Smooth muscle cell (in vitro differentiated cells): ENCODE data around the gene NKD1. TPM values are rescaled to one million over a fixed set of nuclear protein-coding genes. Genes with fewer than 3 reads are reported as not detected.

ENCODE experiments used
- DNase-seq: peaks from one replicate; lab custom pipeline; 2025; ENCODE audit not compliant: unreplicated experiment; lab: John Stamatoyannopoulos, UW
- H2AFZ ChIP-seq: fragments of 200-600 bp; sonication (generic); 2 replicates; pipeline ENCODE4 v1.6.0; 2016; ENCODE audit warnings: antibody characterized with exemption, low read depth, mild to moderate bottlenecking
- H3F3A ChIP-seq: fragments of 200-600 bp; sonication (generic); 2 replicates; pipeline ENCODE4 v1.6.0; 2017; ENCODE audit warnings: antibody characterized with exemption, low read depth
- H3K27ac ChIP-seq: fragments of 200-600 bp; sonication (generic); 2 replicates; pipeline ENCODE4 v1.5.1; 2016; ENCODE audit warnings: low read depth, mild to moderate bottlenecking
- H3K27me3 ChIP-seq: fragments of 200-600 bp; sonication (generic); 2 replicates; pipeline ENCODE4 v1.6.1; 2016; ENCODE audit warnings: low read depth, mild to moderate bottlenecking
- H3K36me3 ChIP-seq: fragments of 200-600 bp; sonication (generic); 2 replicates; pipeline ENCODE4 v1.5.1; 2016; ENCODE audit warnings: low read depth
- H3K4me1 ChIP-seq: fragments of 200-600 bp; sonication (generic); 2 replicates; pipeline ENCODE4 v1.5.1; 2016; ENCODE audit warnings: low read depth
- H3K4me2 ChIP-seq: fragments of 200-600 bp; sonication (generic); 2 replicates; pipeline ENCODE4 v1.6.0; 2016; ENCODE audit warnings: mild to moderate bottlenecking
- H3K4me3 ChIP-seq: fragments of 200-600 bp; sonication (generic); 2 replicates; pipeline ENCODE4 v1.5.1; 2016; ENCODE audit warnings: mild to moderate bottlenecking
- H3K79me2 ChIP-seq: fragments of 200-600 bp; sonication (generic); 2 replicates; pipeline ENCODE4 v1.6.0; 2016; ENCODE audit warnings: low read depth, mild to moderate bottlenecking
- H3K9ac ChIP-seq: fragments of 200-600 bp; sonication (generic); 2 replicates; pipeline ENCODE4 v1.6.0; 2016; ENCODE audit warnings: low read depth
- H3K9me3 ChIP-seq: fragments of 200-600 bp; sonication (generic); replicated peaks from 2 replicates; pipeline ENCODE4 v1.5.1; 2016; ENCODE audit warnings: low read depth
- H4K20me1 ChIP-seq: fragments of 200-600 bp; sonication (generic); 2 replicates; pipeline ENCODE4 v1.6.0; 2016; ENCODE audit warnings: low read depth
- WGBS: methylation state at CpG from one replicate; pipeline ENCODE4 v1.1.7; 2016; ENCODE audit warnings: low lambda C conversion rate; 5-methylcytosine and 5-hydroxymethylcytosine counted together
- polyA plus RNA-seq: library from polyadenylated mRNA; unstranded; fragments of >200 nt; fragmentation: Nextera tagmentation; extraction: Ambion mirVana; gene quantifications from 2 replicates; pipeline ENCODE4 v1.2.1, GENCODE V29; 2016
- total RNA-seq: library from RNA; depleted of rRNA; stranded (reverse); fragments of >200 nt; gene quantifications from 2 replicates; pipeline ENCODE4 v1.2.3, GENCODE V29; 2014
- TF ChIP-seq, protein P1 (sequence below): fragments of 200-600 bp; sonication (generic); IDR thresholded peaks from 2 replicates; pipeline ENCODE4 v1.5.1; 2017; ENCODE audit warnings: borderline replicate concordance, mild to moderate bottlenecking, antibody characterized with exemption; ENCODE audit not compliant: insufficient read depth, poor library complexity, severe bottlenecking

The NKD1 gene
- total and polyA plus RNA-seq, 2 experiments from 2014 or later, result 4.5 to 18.8 TPM

DNA sequence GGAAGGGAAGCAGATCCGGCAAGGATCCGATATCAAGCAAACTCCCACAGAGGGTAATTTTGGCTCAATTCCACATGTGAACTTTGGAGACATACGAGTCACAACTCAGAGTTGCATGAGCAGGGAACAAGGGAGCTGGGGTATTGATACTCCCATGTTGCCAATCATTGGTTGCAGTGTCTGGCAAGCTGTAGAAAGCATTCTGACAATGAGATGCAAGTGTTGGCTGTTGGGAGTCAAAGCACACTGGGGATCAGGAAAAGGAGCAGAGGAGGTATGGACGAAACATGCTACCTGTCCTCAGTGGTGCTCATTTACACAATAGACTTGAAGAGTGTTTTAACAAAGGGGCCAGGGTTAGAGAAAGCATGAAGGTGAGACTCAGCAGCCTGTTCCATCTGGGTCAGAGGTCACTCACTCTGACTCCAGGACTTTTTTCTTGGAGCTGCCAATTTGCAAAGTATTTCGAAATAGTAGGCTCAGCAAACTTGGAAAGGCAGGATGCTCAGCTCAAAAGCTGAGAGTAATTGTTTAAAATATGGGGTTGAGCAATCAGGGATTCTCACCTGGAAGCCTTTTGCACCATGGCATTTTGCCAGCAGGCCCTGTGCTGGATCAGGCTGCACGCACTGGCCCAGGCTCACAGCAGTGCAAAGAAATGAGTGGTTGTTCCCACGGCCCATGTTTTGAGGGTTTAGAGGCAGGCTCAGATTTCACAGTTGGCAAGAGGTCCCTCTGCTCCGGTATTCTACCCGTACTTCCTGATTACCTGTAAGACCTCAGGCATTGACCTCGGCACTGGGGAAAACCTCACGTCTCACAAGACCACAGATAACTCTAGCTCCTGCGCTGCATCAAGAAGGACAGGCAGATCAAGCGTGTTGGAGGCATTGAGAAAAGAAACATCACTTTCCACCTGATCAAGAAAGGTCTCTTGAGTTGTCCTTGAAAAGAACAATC, 17.6 kb upstream of the NKD1 start:
- DNase-seq, result no peak
- 76% methylated on average over 13 of the region's 13 CpGs for WGBS
- Histone ChIP-seq H3K9ac (no peak overlapping the region), H3K27me3 (no peaks in the 10 kb centered on the region), H2AFZ (no peak overlapping the region), H3K79me2 (no peaks in the 10 kb centered on the region), H3K9me3 (no peaks in the 10 kb centered on the region), H3K4me2 (no peak overlapping the region), H4K20me1 (no peaks in the 10 kb centered on the region), H3F3A (no peaks in the 10 kb centered on the region), H3K36me3 (no peaks in the 10 kb centered on the region), H3K4me1 (no peaks in the 10 kb centered on the region), H3K4me3 (no peak overlapping the region), H3K27ac (no peak overlapping the region)
- TF ChIP-seq, protein P1, sequence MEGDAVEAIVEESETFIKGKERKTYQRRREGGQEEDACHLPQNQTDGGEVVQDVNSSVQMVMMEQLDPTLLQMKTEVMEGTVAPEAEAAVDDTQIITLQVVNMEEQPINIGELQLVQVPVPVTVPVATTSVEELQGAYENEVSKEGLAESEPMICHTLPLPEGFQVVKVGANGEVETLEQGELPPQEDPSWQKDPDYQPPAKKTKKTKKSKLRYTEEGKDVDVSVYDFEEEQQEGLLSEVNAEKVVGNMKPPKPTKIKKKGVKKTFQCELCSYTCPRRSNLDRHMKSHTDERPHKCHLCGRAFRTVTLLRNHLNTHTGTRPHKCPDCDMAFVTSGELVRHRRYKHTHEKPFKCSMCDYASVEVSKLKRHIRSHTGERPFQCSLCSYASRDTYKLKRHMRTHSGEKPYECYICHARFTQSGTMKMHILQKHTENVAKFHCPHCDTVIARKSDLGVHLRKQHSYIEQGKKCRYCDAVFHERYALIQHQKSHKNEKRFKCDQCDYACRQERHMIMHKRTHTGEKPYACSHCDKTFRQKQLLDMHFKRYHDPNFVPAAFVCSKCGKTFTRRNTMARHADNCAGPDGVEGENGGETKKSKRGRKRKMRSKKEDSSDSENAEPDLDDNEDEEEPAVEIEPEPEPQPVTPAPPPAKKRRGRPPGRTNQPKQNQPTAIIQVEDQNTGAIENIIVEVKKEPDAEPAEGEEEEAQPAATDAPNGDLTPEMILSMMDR, result no peak

DNA sequence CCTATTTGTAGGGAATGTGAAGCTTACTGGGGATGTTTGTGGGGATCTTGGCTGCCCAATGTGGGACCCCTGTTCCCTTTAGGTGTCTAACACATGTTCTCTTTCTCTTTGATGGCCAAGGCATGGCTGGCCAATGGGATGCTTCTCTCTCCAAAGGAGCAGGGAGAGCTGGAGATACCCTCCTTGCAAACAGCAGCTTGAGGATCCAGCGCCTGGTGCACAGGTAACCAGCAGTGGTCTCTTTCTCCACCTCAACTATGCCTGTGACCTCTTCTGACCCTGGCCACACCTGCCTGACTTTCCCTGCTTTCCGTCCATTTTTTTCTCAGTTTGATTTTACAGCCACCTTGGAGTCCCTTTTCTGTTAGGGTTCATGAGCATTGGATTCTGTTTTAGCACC, 16.8 kb upstream of the NKD1 start:
- Histone ChIP-seq H2AFZ (no peak overlapping the region), H3K36me3 (no peaks in the 10 kb centered on the region), H3F3A (no peaks in the 10 kb centered on the region), H4K20me1 (no peaks in the 10 kb centered on the region), H3K27ac (no peak overlapping the region), H3K4me2 (no peak overlapping the region), H3K9ac (no peak overlapping the region), H3K9me3 (no peaks in the 10 kb centered on the region), H3K4me1 (no peaks in the 10 kb centered on the region), H3K27me3 (no peaks in the 10 kb centered on the region), H3K4me3 (no peak overlapping the region), H3K79me2 (no peaks in the 10 kb centered on the region)
- WGBS, result 95% methylated on average over 2 of the region's 2 CpGs
- TF ChIP-seq, protein P1, result no peak
- DNase-seq, result no peak

DNA sequence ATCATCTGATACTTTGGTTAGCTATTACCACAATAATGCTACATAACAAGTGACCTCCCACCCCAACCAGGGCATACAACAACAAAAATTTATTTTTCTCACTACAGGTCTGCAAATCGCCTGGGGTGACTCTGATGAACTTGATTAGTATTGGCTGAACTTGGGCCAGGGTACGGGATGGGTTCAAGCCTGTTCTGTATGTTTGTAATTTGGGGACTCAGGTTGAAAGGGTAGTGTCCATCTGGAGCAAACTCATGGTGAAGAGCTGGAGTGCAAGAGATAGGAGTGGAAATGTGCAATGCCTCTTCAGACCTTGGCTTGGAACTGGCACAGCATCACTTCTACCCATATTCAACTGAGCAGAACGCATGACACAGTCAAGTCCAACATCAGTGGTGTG, 16.3 kb upstream of the NKD1 start:
- no peak overlapping the region for H3K4me2 ChIP-seq
- H3K9ac ChIP-seq, result no peak overlapping the region
- H4K20me1 ChIP-seq, result no peaks in the 10 kb centered on the region
- no peak overlapping the region for H3K4me3 ChIP-seq
- DNase-seq, result no peak
- H3K27ac ChIP-seq, result no peak overlapping the region
- TF ChIP-seq, protein P1, result no peak
- 90% methylated on average over 3 of the region's 3 CpGs for WGBS
- H3K79me2 ChIP-seq, result no peaks in the 10 kb centered on the region
- H3F3A ChIP-seq, result no peaks in the 10 kb centered on the region
- no peaks in the 10 kb centered on the region for H3K4me1 ChIP-seq
- H3K36me3 ChIP-seq, result no peaks in the 10 kb centered on the region
- H3K9me3 ChIP-seq, result no peaks in the 10 kb centered on the region
- H2AFZ ChIP-seq, result no peak overlapping the region
- no peaks in the 10 kb centered on the region for H3K27me3 ChIP-seq
